HG02981 (cell line): ENCODE measurements around the gene SF3B3.
A peak's percentile ranks its signal among the peaks of the same experiment; 100 is the strongest.

ENCODE experiments used
- ATAC-seq: cut with Tn5 transposase; IDR thresholded peaks from one replicate; pipeline ENCODE4 v1.9.1; 2021; ENCODE audit warnings: mild to moderate bottlenecking, moderate library complexity; ENCODE audit not compliant: unreplicated experiment

Gene SF3B3

GRCh38 chr16:70561623-70562022 lies 38.0 kb downstream of the SF3B3 start:
- no peak for ATAC-seq

GRCh38 chr16:70563636-70564035 lies 40.0 kb downstream of the SF3B3 start:
- ATAC-seq, result no peak

GRCh38 chr16:70565053-70565452 lies 41.4 kb downstream of the SF3B3 start:
- ATAC-seq, result no peak

GRCh38 chr16:70568601-70569237 lies 45.1 kb downstream of the SF3B3 start:
- no peak for ATAC-seq

- ATAC-seq, result no peak
Measured at GRCh38 chr16:70569752-70570151, 46.1 kb downstream of the SF3B3 start.

- no peak for ATAC-seq
Measured at GRCh38 chr16:70570967-70571570, 47.5 kb downstream of the SF3B3 start.

- no peak for ATAC-seq
Measured at GRCh38 chr16:70571623-70572022, 48.0 kb downstream of the SF3B3 start.

GRCh38 chr16:70572050-70572925 lies 48.7 kb downstream of the SF3B3 start:
- no peak for ATAC-seq

GRCh38 chr16:70572926-70573270 lies 49.3 kb downstream of the SF3B3 start:
- ATAC-seq, result no peak

GRCh38 chr16:70573451-70574121 lies 50.0 kb downstream of the SF3B3 start:
- no peak for ATAC-seq

GRCh38 chr16:70574595-70575271 lies 51.1 kb downstream of the SF3B3 start:
- no peak for ATAC-seq

- no peak for ATAC-seq
Measured at GRCh38 chr16:70575376-70575775, 51.8 kb downstream of the SF3B3 start.

- peak; percentile 84 for ATAC-seq
Measured at GRCh38 chr16:70576431-70577255, 53.0 kb downstream of the SF3B3 start.

GRCh38 chr16:70577256-70577698 lies 53.7 kb downstream of the SF3B3 start:
- no peak for ATAC-seq

- no peak for ATAC-seq
Measured at GRCh38 chr16:70578035-70578434, 54.4 kb downstream of the SF3B3 start.

GRCh38 chr16:70579248-70579647 lies 55.6 kb downstream of the SF3B3 start:
- no peak for ATAC-seq

GRCh38 chr16:70579648-70580630 lies 56.3 kb downstream of the SF3B3 start:
- no peak for ATAC-seq

- ATAC-seq, result no peak
Measured at GRCh38 chr16:70582280-70582978, 58.8 kb downstream of the SF3B3 start.
